A549 (cell line): ENCODE measurements around the gene ANKRD11. TPM values are rescaled to one million over a fixed set of nuclear protein-coding genes. Genes with fewer than 3 reads are reported as not detected.

Source experiments
- ATAC-seq, 2 experiments: fragments of 200-7000 bp in 1 of 2; fragments of >200 bp in 1 of 2; cut with Nextera tagmentation in 1 of 2; cut with Tn5 transposase in 1 of 2; 3 replicates each; pipeline versions ENCODE4 v1.8.0 to v1.9.1; 2018 to 2020; ENCODE audit warnings: mild to moderate bottlenecking in 1 of 2, moderate library complexity in 1 of 2
- CTCF ChIA-PET: fragments of 300-600 bp; sonication (Branson Sonifier 250); formaldehyde crosslinking; extraction: SDS; loops from one replicate; lab custom pipeline; 2021; ENCODE audit warnings: antibody characterized with exemption, inconsistent platforms; lab: Yijun Ruan, JAX
- POLR2A ChIA-PET: fragments of 350-600 bp; formaldehyde crosslinking; extraction: SDS; loops from one replicate; lab custom pipeline; 2021; ENCODE audit warnings: antibody characterized with exemption, inconsistent platforms; lab: Yijun Ruan, JAX
- DNase-seq, 2 experiments: peaks; one replicate each; pipeline versions ENCODE4 v3.0.0 to v3.0.0-alpha.2; 2011 to 2016; ENCODE audit warnings: low read depth in 1 of 2, low spot score in 1 of 2
- FAIRE-seq: peaks from 2 replicates; lab custom pipeline; 2011; peaks lifted over from hg19 to GRCh38; lab: Jason Lieb, UNC
- H3K27ac ChIP-seq, 2 experiments: fragments of >200 bp; sonication (Bioruptor Twin); formaldehyde crosslinking; 3 replicates each; pipeline ENCODE4 v1.5.1; 2016 to 2017
- H3K4me1 ChIP-seq: fragments of >200 bp; sonication (Bioruptor Twin); formaldehyde crosslinking; 3 replicates; pipeline ENCODE4 v1.6.1; 2016
- H3K4me2 ChIP-seq: fragments of >200 bp; sonication (Bioruptor Twin); formaldehyde crosslinking; 3 replicates; pipeline ENCODE4 v1.6.1; 2016
- H3K4me3 ChIP-seq: fragments of >200 bp; sonication (Bioruptor Twin); formaldehyde crosslinking; 3 replicates; pipeline ENCODE4 v1.5.1; 2016
- H3K9me3 ChIP-seq: fragments of >200 bp; sonication (Bioruptor Twin); formaldehyde crosslinking; 3 replicates; pipeline ENCODE4 v1.6.1; 2016
- BHLHE40 ChIP-seq: IDR thresholded peaks from 2 replicates; pipeline ENCODE4 v1.6.1; 2012; ENCODE audit warnings: low read depth, low read length, inconsistent platforms
- CBX8 ChIP-seq: fragments of 200-600 bp; sonication (generic); IDR thresholded peaks from 2 replicates; pipeline ENCODE4 v1.6.1; 2016
- CHD4 ChIP-seq: fragments of 200-600 bp; sonication (generic); IDR thresholded peaks from 2 replicates; pipeline ENCODE4 v1.6.1; 2016; ENCODE audit warnings: antibody characterized with exemption, mild to moderate bottlenecking, borderline replicate concordance
- ELK1 ChIP-seq: fragments of 150-350 bp; IDR thresholded peaks from 2 replicates; pipeline ENCODE4 v1.6.1; 2014; ENCODE audit warnings: low read depth, mild to moderate bottlenecking, low read length
- EP300 ChIP-seq, 2 experiments: fragments of >200 bp; sonication (Bioruptor Twin); formaldehyde crosslinking; IDR thresholded peaks; 2 replicates in 1 of 2; 3 replicates in 1 of 2; pipeline ENCODE4 v1.6.1; 2016 to 2017
- FOSL2 ChIP-seq, 2 experiments: fragments of 450-650 bp in 1 of 2; fragments of >200 bp in 1 of 2; sonication (Bioruptor Twin) in 1 of 2; formaldehyde crosslinking; IDR thresholded peaks; 2 replicates each; pipeline versions ENCODE4 v1.5.0 to v1.6.1; 2016 to 2020; ENCODE audit warnings: mild to moderate bottlenecking in 1 of 2, moderate library complexity in 1 of 2
- FOXS1 ChIP-seq: fragments of 250-450 bp; sonication (Bioruptor Pico); IDR thresholded peaks from 2 replicates; pipeline ENCODE4 v1.5.0; 2020; ENCODE audit warnings: mild to moderate bottlenecking, moderate library complexity
- HOXA7 ChIP-seq: fragments of 250-450 bp; sonication (Bioruptor Pico); IDR thresholded peaks from 2 replicates; pipeline ENCODE4 v1.5.0; 2020; ENCODE audit warnings: mild to moderate bottlenecking, moderate library complexity
- HOXB13 ChIP-seq: fragments of 250-450 bp; sonication (Bioruptor Pico); IDR thresholded peaks from 2 replicates; pipeline ENCODE4 v1.5.0; 2020; ENCODE audit warnings: low read depth, mild to moderate bottlenecking, moderate library complexity
- MAX ChIP-seq: IDR thresholded peaks from 2 replicates; pipeline ENCODE4 v1.6.1; 2012
- MYC ChIP-seq: IDR thresholded peaks from 2 replicates; pipeline ENCODE4 v1.6.1; 2012; ENCODE audit warnings: mild to moderate bottlenecking, inconsistent platforms, low read length, improper control_type of control experiment, borderline replicate concordance
- REST ChIP-seq: fragments of 200-600 bp; sonication (generic); IDR thresholded peaks from 2 replicates; pipeline ENCODE4 v1.6.1; 2016; ENCODE audit warnings: antibody characterized with exemption, mild to moderate bottlenecking, moderate library complexity
- ZC3H11A ChIP-seq: fragments of 450-650 bp; IDR thresholded peaks from 2 replicates; pipeline ENCODE4 v1.6.1; 2014; ENCODE audit warnings: antibody characterized with exemption, mild to moderate bottlenecking
- WGBS: methylation state at CpG from one replicate; pipeline ENCODE4 v1.1.6; 2017; ENCODE audit errors: missing lambda C conversion rate; 5-methylcytosine and 5-hydroxymethylcytosine counted together
- polyA plus RNA-seq, 4 experiments: library from polyadenylated mRNA; depleted of rRNA in 3 of 4; stranded (reverse); fragments of >200 nt; fragmentation: RNase III in 1 of 4; extraction: RNeasy Plus Mini Kit Qiagen cat#74134 plus additional on column Dnase treatment in 1 of 4; gene quantifications; 2 replicates in 3 of 4; 3 replicates in 1 of 4; pipeline ENCODE4 v1.2.3, GENCODE V29; 2011 to 2017
- TF ChIP-seq, protein P1 (sequence below): IDR thresholded peaks from 2 replicates; pipeline ENCODE4 v1.6.1; 2012
- TF ChIP-seq, protein P2 (sequence below): IDR thresholded peaks from 2 replicates; pipeline ENCODE4 v1.6.1; 2012; ENCODE audit warnings: low read depth, borderline replicate concordance

The ANKRD11 gene
- polyA plus RNA-seq, 2 of the 4 experiments (the other 2 are of a cell fraction) = 53.6 to 54.9 TPM

DNA sequence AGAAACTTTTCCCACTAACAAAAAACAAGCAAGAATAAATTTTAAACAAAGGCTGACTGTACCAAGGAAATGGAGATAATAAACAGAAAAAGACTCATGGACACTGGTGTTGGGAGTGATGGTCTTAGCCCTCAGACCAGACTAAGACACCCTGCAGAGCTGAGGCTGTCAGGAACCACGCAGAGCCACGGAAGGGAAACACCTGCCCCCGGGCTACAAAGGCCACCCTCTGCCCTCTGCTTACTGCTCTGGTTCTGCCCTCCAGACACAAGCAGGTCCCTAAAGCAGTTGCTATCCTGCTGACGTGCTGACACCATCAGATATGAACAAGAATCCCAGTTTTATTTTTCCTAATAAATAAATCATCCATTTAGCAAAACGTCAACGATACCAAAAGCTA is 80.0 kb downstream of the ANKRD11 start:
- peaks cover 60% of the 10 kb centered on the region; the same call in 2 of the 3 replicates for H3K4me1 ChIP-seq
- FAIRE-seq = no peak
- WGBS = 80% methylated on average over 6 of the region's 6 CpGs
- TF ChIP-seq, protein P1, sequence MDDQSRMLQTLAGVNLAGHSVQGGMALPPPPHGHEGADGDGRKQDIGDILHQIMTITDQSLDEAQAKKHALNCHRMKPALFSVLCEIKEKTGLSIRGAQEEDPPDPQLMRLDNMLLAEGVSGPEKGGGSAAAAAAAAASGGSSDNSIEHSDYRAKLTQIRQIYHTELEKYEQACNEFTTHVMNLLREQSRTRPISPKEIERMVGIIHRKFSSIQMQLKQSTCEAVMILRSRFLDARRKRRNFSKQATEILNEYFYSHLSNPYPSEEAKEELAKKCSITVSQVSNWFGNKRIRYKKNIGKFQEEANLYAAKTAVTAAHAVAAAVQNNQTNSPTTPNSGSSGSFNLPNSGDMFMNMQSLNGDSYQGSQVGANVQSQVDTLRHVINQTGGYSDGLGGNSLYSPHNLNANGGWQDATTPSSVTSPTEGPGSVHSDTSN = no peak
- TF ChIP-seq REST = no peak
- CTCF ChIA-PET = interaction anchor here (0.7 to 2.2 kb wide), 3 partner anchors 10 to 122 kb away, joined by 3 to 10 read pairs (median 5); no protein-coding TSS in a partner anchor
- DNase-seq = no peak
- no peak overlapping the region for H3K27ac ChIP-seq
- no peaks in the 10 kb centered on the region for H3K9me3 ChIP-seq
- H3K4me2 ChIP-seq = no peak overlapping the region
- POLR2A ChIA-PET = no interaction called here
- H3K4me3 ChIP-seq = no peak overlapping the region
- ATAC-seq = no peak

GRCh38 chr16:89409161-89409711 is 81.1 kb downstream of the ANKRD11 start:
- peak; percentile 7 to 12; a peak in 3 of 6 replicates for ATAC-seq
- H3K4me3 ChIP-seq = no peak overlapping the region
- CTCF ChIA-PET = interaction anchor here (0.7 to 2.2 kb wide), 2 partner anchors 11 to 26 kb away, joined by 4 to 10 read pairs; no protein-coding TSS in a partner anchor
- peaks cover 64% of the 10 kb centered on the region for H3K4me1 ChIP-seq
- FAIRE-seq = no peak
- H3K4me2 ChIP-seq = no peak overlapping the region
- 73% methylated on average over 13 of the region's 13 CpGs for WGBS
- no peaks in the 10 kb centered on the region for H3K9me3 ChIP-seq
- H3K27ac ChIP-seq = no peak overlapping the region
- no peak for DNase-seq
- TF ChIP-seq ZC3H11A (no peak), MAX (no peak), FOSL2 (IDR thresholded peaks at IDR 0.05) (no peak), FOSL2 (CRISPR knock-in tag; IDR thresholded peaks at IDR 0.05) (no peak), EP300 (IDR thresholded peaks at IDR 0.05) (no peak), FOXS1 (no peak), REST (no peak), CHD4 (no peak), MYC (no peak), HOXA7 (CRISPR knock-in tag) (no peak), ELK1 (no peak), HOXB13 (CRISPR knock-in tag) (no peak), BHLHE40 (no peak), CBX8 (no peak)
- TF ChIP-seq, protein P1 = no peak
- TF ChIP-seq, protein P2, sequence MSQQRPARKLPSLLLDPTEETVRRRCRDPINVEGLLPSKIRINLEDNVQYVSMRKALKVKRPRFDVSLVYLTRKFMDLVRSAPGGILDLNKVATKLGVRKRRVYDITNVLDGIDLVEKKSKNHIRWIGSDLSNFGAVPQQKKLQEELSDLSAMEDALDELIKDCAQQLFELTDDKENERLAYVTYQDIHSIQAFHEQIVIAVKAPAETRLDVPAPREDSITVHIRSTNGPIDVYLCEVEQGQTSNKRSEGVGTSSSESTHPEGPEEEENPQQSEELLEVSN = no peak
- POLR2A ChIA-PET = interaction anchor here (0.5 kb wide), 1 partner anchor 60 kb away, joined by 3 read pairs; no protein-coding TSS in a partner anchor
